Epithelial cell of esophagus (primary cell): ENCODE data around the gene KRT74.

Source experiments
- DNase-seq: peaks from one replicate; pipeline ENCODE4 v3.0.0; 2010; ENCODE audit warnings: low read depth
- H3K4me3 ChIP-seq: 2 replicates; pipeline ENCODE4 v1.5.1; 2011; ENCODE audit warnings: mild to moderate bottlenecking, low read length, control low read depth
- TF ChIP-seq, protein P1 (sequence below): IDR thresholded peaks from 2 replicates; pipeline ENCODE4 v1.5.1; 2011; ENCODE audit warnings: low read depth, mild to moderate bottlenecking, low read length, control low read depth, inconsistent platforms; ENCODE audit not compliant: insufficient read depth; ENCODE audit errors: missing control alignments

KRT74 gene

GRCh38 chr12:52533686-52534470 lies 39.8 kb downstream of the KRT74 start:
- H3K4me3 ChIP-seq, result no peak overlapping the region
- no peak for DNase-seq
- TF ChIP-seq, protein P1, sequence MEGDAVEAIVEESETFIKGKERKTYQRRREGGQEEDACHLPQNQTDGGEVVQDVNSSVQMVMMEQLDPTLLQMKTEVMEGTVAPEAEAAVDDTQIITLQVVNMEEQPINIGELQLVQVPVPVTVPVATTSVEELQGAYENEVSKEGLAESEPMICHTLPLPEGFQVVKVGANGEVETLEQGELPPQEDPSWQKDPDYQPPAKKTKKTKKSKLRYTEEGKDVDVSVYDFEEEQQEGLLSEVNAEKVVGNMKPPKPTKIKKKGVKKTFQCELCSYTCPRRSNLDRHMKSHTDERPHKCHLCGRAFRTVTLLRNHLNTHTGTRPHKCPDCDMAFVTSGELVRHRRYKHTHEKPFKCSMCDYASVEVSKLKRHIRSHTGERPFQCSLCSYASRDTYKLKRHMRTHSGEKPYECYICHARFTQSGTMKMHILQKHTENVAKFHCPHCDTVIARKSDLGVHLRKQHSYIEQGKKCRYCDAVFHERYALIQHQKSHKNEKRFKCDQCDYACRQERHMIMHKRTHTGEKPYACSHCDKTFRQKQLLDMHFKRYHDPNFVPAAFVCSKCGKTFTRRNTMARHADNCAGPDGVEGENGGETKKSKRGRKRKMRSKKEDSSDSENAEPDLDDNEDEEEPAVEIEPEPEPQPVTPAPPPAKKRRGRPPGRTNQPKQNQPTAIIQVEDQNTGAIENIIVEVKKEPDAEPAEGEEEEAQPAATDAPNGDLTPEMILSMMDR, result no peak

- no peak for DNase-seq
Measured at GRCh38 chr12:52532636-52533035, 41.0 kb downstream of the KRT74 start.

DNA sequence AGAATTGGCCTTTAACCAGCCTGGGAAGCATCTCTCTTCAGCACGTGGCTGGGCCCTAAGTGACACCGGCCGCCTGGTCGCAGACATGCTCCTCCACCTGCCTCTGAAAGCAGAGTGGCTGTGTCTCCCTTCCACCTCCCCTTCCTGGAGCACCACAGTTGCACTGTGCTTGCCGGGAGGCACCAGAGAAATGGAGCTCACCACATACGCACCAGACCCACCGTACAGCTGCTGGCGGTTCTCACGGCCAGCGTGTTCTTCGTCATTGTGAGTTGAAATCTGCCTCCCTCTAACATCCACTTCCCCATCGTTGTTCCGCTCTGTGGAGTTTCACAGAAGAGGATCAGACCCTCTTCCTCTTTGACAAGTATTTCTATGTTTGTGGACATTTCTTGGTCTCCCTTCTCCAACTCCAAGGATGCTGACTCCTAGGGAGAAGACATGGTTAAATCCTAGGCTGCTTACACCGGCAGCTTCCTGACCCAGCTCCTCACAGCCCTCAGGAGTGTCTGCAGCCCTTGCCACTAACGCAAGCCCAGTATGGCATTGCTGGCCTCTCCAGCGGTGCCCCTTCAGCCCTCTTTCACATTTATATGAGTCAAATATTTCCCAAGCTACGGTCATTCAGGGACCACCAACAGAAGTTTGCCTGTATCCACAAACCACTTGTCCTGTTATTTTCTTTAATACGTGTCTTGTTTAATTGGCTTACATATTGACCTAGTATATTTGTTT lies 41.9 kb downstream of the KRT74 start:
- DNase-seq, result no peak
- TF ChIP-seq, protein P1, result no peak
- H3K4me3 ChIP-seq, result no peak overlapping the region

More at GRCh38 chr12:52532636-52533035, 41.0 kb downstream of the KRT74 start:
- TF ChIP-seq, protein P1, result no peak
- H3K4me3 ChIP-seq, result no peak overlapping the region

DNA sequence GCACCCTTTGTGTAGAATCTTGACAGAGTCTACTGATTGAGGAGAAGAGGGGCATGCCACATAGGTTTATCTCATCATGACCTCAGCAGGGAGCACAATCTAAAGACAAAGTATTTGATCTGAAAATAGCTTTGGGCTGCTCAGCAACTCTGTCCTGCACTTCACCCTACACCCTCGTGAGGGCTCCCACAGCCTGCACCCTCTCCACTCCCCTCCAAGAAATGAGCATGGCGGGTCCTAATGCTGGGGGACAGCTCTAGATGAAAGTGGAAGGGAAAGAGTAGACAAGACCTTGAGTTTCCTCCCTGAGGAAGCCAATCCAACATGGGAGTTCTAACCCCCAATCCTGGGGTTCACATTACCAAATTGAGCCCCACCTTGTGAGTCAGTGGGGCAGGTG lies 42.7 kb downstream of the KRT74 start:
- TF ChIP-seq, protein P1, result no peak
- DNase-seq, result no peak
- H3K4me3 ChIP-seq, result no peak overlapping the region

DNA sequence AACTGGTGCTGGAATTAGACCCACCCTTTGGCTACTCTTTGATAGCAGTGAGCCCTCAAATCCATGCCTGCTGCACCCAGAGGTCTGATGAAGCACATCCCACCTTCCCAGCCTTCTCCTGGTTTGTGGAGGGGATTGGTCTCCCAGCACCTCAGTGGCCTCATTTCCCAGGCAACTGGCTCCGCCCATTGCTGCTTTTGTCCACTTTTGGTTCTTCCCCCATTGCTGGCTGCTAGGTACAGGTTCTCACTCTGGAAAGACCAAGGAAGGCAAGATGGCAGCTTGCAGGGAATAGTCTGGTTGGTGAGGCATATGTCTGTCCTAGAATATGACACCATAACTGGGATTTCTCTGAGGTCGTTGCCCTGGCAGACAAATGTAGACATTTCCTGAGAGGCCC lies 43.3 kb downstream of the KRT74 start:
- TF ChIP-seq, protein P1, result no peak
- H3K4me3 ChIP-seq, result no peak overlapping the region

DNA sequence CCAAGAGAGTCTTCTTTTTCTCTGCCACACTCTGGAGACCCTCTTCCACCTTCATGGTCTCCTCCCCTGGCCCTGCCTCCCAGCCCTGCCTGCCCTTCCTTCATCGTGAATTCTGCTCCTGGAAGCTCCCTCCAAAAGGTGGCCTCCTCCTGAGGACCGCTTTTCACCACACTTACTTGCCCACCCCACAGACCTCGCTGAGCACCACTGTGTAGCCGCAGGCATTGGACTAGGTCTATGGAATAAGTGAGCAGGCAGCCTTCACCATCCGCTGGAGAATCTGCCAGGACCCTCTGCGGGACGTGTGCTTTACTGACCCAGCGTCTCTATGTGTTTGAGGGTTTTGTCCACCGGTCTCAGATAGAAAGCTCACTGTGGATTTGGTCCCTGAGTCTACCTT lies 43.8 kb downstream of the KRT74 start:
- DNase-seq, result no peak
- no peak overlapping the region for H3K4me3 ChIP-seq
- TF ChIP-seq, protein P1, result no peak

More for the DNA sequence above, 43.3 kb downstream of the KRT74 start:
- no peak for DNase-seq
